ENCODE results near the gene DOCK11.

DNA sequence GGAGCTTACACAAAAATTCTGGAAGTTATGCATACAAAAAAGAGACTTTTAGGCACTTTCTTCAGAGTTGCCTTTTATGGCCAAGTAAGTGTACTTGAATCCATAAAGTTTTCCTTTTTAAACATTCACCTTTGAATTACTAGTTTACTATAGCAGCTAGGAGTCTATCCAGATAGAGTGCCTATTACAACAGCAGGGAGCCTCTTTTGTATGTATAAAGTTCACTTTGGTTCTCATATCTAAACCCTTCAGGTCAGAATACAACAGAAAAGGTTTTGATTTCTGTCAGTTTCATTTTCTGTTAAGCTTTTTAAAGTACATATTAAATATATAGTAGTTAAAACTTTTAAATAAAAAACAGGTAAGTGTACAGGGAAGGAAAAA, 180.3 kb downstream of the DOCK11 start:
- TF ChIP-seq EZH2phosphoT487 (IDR thresholded peaks at IDR 0.05; ENCODE audit: low read depth, severe bottlenecking, unreplicated experiment) (no peak), EZH2 (IDR thresholded peaks at IDR 0.05; ENCODE audit: borderline replicate concordance) (no peak)
- TF ChIP-seq, protein P1, sequence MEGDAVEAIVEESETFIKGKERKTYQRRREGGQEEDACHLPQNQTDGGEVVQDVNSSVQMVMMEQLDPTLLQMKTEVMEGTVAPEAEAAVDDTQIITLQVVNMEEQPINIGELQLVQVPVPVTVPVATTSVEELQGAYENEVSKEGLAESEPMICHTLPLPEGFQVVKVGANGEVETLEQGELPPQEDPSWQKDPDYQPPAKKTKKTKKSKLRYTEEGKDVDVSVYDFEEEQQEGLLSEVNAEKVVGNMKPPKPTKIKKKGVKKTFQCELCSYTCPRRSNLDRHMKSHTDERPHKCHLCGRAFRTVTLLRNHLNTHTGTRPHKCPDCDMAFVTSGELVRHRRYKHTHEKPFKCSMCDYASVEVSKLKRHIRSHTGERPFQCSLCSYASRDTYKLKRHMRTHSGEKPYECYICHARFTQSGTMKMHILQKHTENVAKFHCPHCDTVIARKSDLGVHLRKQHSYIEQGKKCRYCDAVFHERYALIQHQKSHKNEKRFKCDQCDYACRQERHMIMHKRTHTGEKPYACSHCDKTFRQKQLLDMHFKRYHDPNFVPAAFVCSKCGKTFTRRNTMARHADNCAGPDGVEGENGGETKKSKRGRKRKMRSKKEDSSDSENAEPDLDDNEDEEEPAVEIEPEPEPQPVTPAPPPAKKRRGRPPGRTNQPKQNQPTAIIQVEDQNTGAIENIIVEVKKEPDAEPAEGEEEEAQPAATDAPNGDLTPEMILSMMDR (IDR thresholded peaks at IDR 0.05; ENCODE audit: poor library complexity) = no peak

Data from hepatocyte (in vitro differentiated cells).